ENCODE results near the gene SH3RF1. TPM values are rescaled to one million over a fixed set of nuclear protein-coding genes. Genes with fewer than 3 reads are reported as not detected.

SH3RF1 gene
- total and polyA plus RNA-seq, 2 of the 8 experiments (the other 6 are each of a cell fraction or from before 2014, with no cell fraction given): 6.9 to 15.1 TPM

DNA sequence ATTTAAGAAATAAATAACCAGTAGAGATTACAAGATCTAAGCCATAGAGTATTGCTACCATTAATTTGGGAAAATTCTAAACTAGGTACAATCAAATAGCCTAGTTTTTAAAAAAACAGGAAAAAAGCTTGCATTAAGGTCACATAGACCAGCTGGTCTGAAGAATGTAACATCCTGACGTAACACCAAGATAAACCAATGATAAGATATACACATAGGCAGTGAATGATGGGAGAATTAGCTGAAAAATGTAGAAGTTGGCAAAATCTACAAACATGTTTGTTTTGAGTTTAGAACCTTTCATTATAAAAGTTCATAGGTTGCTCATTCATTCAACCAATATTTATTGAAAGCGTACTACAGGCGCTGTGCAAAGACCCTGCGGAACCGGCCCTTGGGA is 120.0 kb downstream of the SH3RF1 start (continued):
- TF ChIP-seq ATF3 (IDR thresholded peaks at IDR 0.05; ENCODE audit: insufficient read depth, low read depth, low read length): no peak
- no peak for TF ChIP-seq YY1 (IDR thresholded peaks at IDR 0.05; ENCODE audit: low read depth, low read length)
- TF ChIP-seq CHD1 (IDR thresholded peaks at IDR 0.05; ENCODE audit: low read depth, low read length): no peak
- TF ChIP-seq GABPA (IDR thresholded peaks at IDR 0.05; ENCODE audit: borderline replicate concordance, insufficient read depth, low read length): no peak
- no peak for TF ChIP-seq SIN3A (conservative IDR thresholded peaks at IDR 0.05 in 1 of 2, IDR thresholded peaks at IDR 0.05 in 1 of 2; ENCODE audit: low read depth in 1 of 2, low read length in 2 of 2)
- TF ChIP-seq HDAC2 (IDR thresholded peaks at IDR 0.05; ENCODE audit: borderline replicate concordance in 1 of 2, low read depth in 2 of 2, low read length in 2 of 2): no peak
